K562 (cell line): Measurements from ENCODE around the gene DUS1L. TPM values are rescaled to one million over a fixed set of nuclear protein-coding genes. Genes with fewer than 3 reads are reported as not detected.

Source experiments
- CREM ChIP-seq: IDR thresholded peaks from 2 replicates; pipeline ENCODE4 v1.6.1; 2014; ENCODE audit warnings: antibody characterized with exemption, low read depth
- CSDE1 ChIP-seq, 2 experiments: fragments of 450-650 bp; IDR thresholded peaks; 2 replicates each; pipeline ENCODE4 v1.6.1; 2016; ENCODE audit warnings: mild to moderate bottlenecking in 1 of 2
- DDX20 ChIP-seq: fragments of 450-650 bp; IDR thresholded peaks from 2 replicates; pipeline ENCODE4 v1.6.1; 2016; ENCODE audit warnings: missing genetic modification characterization, low read depth, mild to moderate bottlenecking, missing compliant biosample characterization, moderate library complexity
- ESRRB ChIP-seq: fragments of 250-450 bp; sonication (Bioruptor Pico); IDR thresholded peaks from 2 replicates; pipeline ENCODE4 v1.5.0; 2020; ENCODE audit warnings: mild to moderate bottlenecking, moderate library complexity, borderline replicate concordance
- GABPB1 ChIP-seq: sonication (generic); formaldehyde crosslinking; IDR thresholded peaks from 2 replicates; pipeline ENCODE4 v1.8.0; 2022; ENCODE audit warnings: mild to moderate bottlenecking, missing genetic modification reagents
- MTA2 ChIP-seq: fragments of 450-650 bp; IDR thresholded peaks from 2 replicates; pipeline ENCODE4 v1.6.1; 2016; ENCODE audit warnings: low read depth
- NFIC ChIP-seq: fragments of 450-650 bp; IDR thresholded peaks from 2 replicates; pipeline ENCODE4 v1.6.1; 2017; ENCODE audit warnings: mild to moderate bottlenecking, inconsistent platforms
- NFYB ChIP-seq: IDR thresholded peaks from 2 replicates; pipeline ENCODE4 v1.6.1; 2011; ENCODE audit warnings: mild to moderate bottlenecking, moderate library complexity; ENCODE audit not compliant: insufficient read length; ENCODE audit errors: extremely low read depth
- SIN3A ChIP-seq, 2 experiments: fragments of 150-350 bp in 1 of 2; IDR thresholded peaks; 2 replicates each; pipeline ENCODE4 v1.6.1; 2011 to 2016; ENCODE audit warnings: borderline replicate concordance in 2 of 2, low read depth in 2 of 2, low read length in 2 of 2, mild to moderate bottlenecking in 2 of 2, moderate library complexity in 2 of 2; ENCODE audit not compliant: control insufficient read depth in 1 of 2
- SPI1 ChIP-seq: IDR thresholded peaks from 2 replicates; pipeline ENCODE4 v1.6.1; 2011; ENCODE audit warnings: low read depth, low read length, control low read depth, borderline replicate concordance
- ZBED1 ChIP-seq: IDR thresholded peaks from 2 replicates; pipeline ENCODE4 v1.6.1; 2014
- ZBTB7A ChIP-seq: IDR thresholded peaks from 2 replicates; pipeline ENCODE4 v1.6.1; 2011; ENCODE audit warnings: low read depth, mild to moderate bottlenecking, low read length, moderate library complexity, borderline replicate concordance; ENCODE audit not compliant: control insufficient read depth
- polyA plus RNA-seq, 8 experiments: library from polyadenylated mRNA; depleted of rRNA in 4 of 8; stranded (reverse) in 5 of 8; unstranded in 3 of 8; fragments of >200 nt; fragmentation: Nextera tagmentation in 2 of 8; fragmentation: Illumina TruSeq in 1 of 8; extraction: Ambion mirVana in 2 of 8; extraction: Trizol in 1 of 8; gene quantifications; 2 replicates each; pipeline versions ENCODE4 v1.2.1 to v1.2.3, GENCODE V29; 2011 to 2014; ENCODE audit warnings: inconsistent platforms in 1 of 8, missing spikeins in 1 of 8
- total RNA-seq, 7 experiments: library from RNA; depleted of rRNA in 6 of 7; stranded (reverse); fragments of >200 nt in 6 of 7; fragmentation: Illumina TruSeq in 2 of 7; extraction: Trizol in 2 of 7; gene quantifications; 2 replicates each; pipeline versions ENCODE4 v1.2.1 to v1.2.3, GENCODE V29; 2011 to 2021; ENCODE audit warnings: low replicate concordance in 1 of 7
- TF ChIP-seq, protein P1 (sequence below): fragments of 250-450 bp; sonication (Bioruptor Pico); IDR thresholded peaks from 2 replicates; pipeline ENCODE4 v1.8.0; 2021; ENCODE audit warnings: moderate library complexity, mild to moderate bottlenecking, inconsistent platforms
- TF ChIP-seq, protein P2 (sequence below): IDR thresholded peaks from 3 replicates; pipeline ENCODE4 v1.6.1; 2011; ENCODE audit warnings: borderline replicate concordance, mild to moderate bottlenecking; ENCODE audit not compliant: insufficient read length, insufficient read depth
- TF ChIP-seq, protein P3 (sequence below): fragments of 250-450 bp; sonication (Bioruptor Pico); IDR thresholded peaks from 2 replicates; pipeline ENCODE4 v1.8.0; 2021; ENCODE audit warnings: moderate library complexity, mild to moderate bottlenecking, inconsistent platforms
- TF ChIP-seq, protein P4 (sequence below): fragments of 250-450 bp; sonication (Bioruptor Pico); IDR thresholded peaks from 2 replicates; pipeline ENCODE4 v1.5.0; 2020; ENCODE audit warnings: mild to moderate bottlenecking
- TF ChIP-seq, protein P5 (sequence below): fragments of 250-450 bp; sonication (Bioruptor Pico); IDR thresholded peaks from 2 replicates; pipeline ENCODE4 v1.4.0; 2020; ENCODE audit warnings: mild to moderate bottlenecking
- TF ChIP-seq, protein P6 (sequence below): fragments of 250-450 bp; sonication (Bioruptor Pico); IDR thresholded peaks from 2 replicates; pipeline ENCODE4 v1.9.0; 2021; ENCODE audit warnings: mild to moderate bottlenecking, inconsistent platforms

DUS1L gene
- total and polyA plus RNA-seq, 9 of the 15 experiments (the other 6 are each of a cell fraction or from before 2014, with no cell fraction given) = 7.8 to 210 (median 83.9) TPM

DNA sequence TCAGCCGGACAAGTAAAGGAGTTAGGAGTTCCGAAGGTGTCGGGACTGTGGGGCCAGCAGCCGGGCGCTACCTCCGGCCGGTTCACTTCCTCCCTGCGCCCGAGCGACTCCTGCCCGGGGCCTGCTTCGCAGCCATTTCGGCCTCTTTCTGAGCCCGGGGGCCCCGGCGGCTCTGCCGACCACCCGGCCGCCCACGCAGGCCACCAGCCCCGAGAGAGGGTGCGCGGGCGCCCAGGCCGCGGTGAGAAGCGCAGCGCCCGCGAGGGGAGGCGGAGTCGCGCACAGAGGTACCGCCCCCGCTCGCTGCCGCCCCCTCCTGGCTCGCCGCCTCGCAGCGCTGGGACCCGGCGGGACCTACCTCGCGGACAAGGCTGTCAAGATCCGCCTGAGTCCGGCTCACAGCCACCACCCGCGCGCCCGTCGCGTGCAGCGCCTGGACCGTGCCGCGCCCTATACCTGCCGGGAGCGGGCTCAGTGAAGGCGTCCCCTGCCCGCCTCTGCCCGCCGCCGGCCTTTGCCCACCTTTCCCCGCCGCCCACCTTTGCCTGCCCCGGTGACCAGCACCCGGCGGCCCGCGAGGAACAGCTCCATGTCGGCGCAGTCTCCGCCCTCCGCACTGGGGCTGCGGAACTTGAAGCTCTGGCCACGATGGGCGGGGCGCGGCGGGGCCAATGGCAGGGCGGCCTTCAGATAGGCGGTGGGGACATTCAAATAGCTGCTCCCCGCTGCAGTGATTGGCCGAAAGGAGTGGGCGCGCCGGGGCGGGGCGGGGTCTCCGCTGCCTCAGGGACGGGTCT is 28.3 kb downstream of the DUS1L start, which contains the start of gene DCXR (continued):
- TF ChIP-seq, protein P1, sequence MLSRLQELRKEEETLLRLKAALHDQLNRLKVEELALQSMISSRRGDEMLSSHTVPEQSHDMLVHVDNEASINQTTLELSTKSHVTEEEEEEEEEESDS (CRISPR knock-in tag) = no peak
- TF ChIP-seq, protein P2, sequence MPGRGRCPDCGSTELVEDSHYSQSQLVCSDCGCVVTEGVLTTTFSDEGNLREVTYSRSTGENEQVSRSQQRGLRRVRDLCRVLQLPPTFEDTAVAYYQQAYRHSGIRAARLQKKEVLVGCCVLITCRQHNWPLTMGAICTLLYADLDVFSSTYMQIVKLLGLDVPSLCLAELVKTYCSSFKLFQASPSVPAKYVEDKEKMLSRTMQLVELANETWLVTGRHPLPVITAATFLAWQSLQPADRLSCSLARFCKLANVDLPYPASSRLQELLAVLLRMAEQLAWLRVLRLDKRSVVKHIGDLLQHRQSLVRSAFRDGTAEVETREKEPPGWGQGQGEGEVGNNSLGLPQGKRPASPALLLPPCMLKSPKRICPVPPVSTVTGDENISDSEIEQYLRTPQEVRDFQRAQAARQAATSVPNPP = no peak
- TF ChIP-seq CREM (peak; percentile 61; the same call in 1 of the 2 replicates), SPI1 (peak; percentile 39; the same call in 1 of the 2 replicates), SIN3A (IDR thresholded peaks at IDR 0.05; ENCODE audit: borderline replicate concordance in 2 of 2, control insufficient read depth in 1 of 2, low read depth in 2 of 2, low read length in 2 of 2) (peak in 1 of 2 experiments; percentile 77; a peak in 2 of 4 replicates), MTA2 (no peak), ESRRB (no peak), GABPB1 (CRISPR knock-in tag) (peak; percentile 85), DDX20 (tag) (no peak), ZBTB7A (peak; percentile 76), ZBED1 (no peak; the same call in 1 of the 2 replicates), NFYB (peak; percentile 90), NFIC (peak; percentile 55), CSDE1 (IDR thresholded peaks at IDR 0.05) (no peak)
- TF ChIP-seq, protein P3, sequence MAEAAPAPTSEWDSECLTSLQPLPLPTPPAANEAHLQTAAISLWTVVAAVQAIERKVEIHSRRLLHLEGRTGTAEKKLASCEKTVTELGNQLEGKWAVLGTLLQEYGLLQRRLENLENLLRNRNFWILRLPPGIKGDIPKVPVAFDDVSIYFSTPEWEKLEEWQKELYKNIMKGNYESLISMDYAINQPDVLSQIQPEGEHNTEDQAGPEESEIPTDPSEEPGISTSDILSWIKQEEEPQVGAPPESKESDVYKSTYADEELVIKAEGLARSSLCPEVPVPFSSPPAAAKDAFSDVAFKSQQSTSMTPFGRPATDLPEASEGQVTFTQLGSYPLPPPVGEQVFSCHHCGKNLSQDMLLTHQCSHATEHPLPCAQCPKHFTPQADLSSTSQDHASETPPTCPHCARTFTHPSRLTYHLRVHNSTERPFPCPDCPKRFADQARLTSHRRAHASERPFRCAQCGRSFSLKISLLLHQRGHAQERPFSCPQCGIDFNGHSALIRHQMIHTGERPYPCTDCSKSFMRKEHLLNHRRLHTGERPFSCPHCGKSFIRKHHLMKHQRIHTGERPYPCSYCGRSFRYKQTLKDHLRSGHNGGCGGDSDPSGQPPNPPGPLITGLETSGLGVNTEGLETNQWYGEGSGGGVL (CRISPR knock-in tag) = no peak
- TF ChIP-seq, protein P4, sequence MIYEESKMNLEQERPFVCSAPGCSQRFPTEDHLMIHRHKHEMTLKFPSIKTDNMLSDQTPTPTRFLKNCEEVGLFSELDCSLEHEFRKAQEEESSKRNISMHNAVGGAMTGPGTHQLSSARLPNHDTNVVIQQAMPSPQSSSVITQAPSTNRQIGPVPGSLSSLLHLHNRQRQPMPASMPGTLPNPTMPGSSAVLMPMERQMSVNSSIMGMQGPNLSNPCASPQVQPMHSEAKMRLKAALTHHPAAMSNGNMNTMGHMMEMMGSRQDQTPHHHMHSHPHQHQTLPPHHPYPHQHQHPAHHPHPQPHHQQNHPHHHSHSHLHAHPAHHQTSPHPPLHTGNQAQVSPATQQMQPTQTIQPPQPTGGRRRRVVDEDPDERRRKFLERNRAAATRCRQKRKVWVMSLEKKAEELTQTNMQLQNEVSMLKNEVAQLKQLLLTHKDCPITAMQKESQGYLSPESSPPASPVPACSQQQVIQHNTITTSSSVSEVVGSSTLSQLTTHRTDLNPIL (CRISPR knock-in tag) = no peak
- TF ChIP-seq, protein P5, sequence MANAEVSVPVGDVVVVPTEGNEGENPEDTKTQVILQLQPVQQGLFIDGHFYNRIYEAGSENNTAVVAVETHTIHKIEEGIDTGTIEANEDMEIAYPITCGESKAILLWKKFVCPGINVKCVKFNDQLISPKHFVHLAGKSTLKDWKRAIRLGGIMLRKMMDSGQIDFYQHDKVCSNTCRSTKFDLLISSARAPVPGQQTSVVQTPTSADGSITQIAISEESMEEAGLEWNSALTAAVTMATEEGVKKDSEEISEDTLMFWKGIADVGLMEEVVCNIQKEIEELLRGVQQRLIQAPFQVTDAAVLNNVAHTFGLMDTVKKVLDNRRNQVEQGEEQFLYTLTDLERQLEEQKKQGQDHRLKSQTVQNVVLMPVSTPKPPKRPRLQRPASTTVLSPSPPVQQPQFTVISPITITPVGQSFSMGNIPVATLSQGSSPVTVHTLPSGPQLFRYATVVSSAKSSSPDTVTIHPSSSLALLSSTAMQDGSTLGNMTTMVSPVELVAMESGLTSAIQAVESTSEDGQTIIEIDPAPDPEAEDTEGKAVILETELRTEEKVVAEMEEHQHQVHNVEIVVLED (CRISPR knock-in tag) = no peak
- TF ChIP-seq, protein P6, sequence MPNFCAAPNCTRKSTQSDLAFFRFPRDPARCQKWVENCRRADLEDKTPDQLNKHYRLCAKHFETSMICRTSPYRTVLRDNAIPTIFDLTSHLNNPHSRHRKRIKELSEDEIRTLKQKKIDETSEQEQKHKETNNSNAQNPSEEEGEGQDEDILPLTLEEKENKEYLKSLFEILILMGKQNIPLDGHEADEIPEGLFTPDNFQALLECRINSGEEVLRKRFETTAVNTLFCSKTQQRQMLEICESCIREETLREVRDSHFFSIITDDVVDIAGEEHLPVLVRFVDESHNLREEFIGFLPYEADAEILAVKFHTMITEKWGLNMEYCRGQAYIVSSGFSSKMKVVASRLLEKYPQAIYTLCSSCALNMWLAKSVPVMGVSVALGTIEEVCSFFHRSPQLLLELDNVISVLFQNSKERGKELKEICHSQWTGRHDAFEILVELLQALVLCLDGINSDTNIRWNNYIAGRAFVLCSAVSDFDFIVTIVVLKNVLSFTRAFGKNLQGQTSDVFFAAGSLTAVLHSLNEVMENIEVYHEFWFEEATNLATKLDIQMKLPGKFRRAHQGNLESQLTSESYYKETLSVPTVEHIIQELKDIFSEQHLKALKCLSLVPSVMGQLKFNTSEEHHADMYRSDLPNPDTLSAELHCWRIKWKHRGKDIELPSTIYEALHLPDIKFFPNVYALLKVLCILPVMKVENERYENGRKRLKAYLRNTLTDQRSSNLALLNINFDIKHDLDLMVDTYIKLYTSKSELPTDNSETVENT (CRISPR knock-in tag) = peak; percentile 79
